ENCODE results near the gene MUC3A.
"Not testable (repeated sequence)": the region's sequence is repeated elsewhere in the genome, so short reads cannot be mapped to it uniquely, and the experiment has no call there.

GRCh38 chr7:100998530-100998929 lies 49.2 kb downstream of the MUC3A start:
- TF ChIP-seq EZH2 (IDR thresholded peaks at IDR 0.05; ENCODE audit: low read depth, unreplicated experiment); POLR2AphosphoS5 (IDR thresholded peaks at IDR 0.05; ENCODE audit: low read depth); CREB1 (CRISPR knock-in tag; IDR thresholded peaks at IDR 0.05; ENCODE audit: low read depth); CTCF (conservative IDR thresholded peaks at IDR 0.05; ENCODE audit: low read depth in 2 of 2); EZH2phosphoT487 (IDR thresholded peaks at IDR 0.05; ENCODE audit: unreplicated experiment); REST (IDR thresholded peaks at IDR 0.05; ENCODE audit: unreplicated experiment); NANOG (IDR thresholded peaks at IDR 0.05; ENCODE audit: borderline replicate concordance); STAT1 (IDR thresholded peaks at IDR 0.05; ENCODE audit: unreplicated experiment); ETS1 (IDR thresholded peaks at IDR 0.05): not testable (repeated sequence)
